Smooth muscle cell (in vitro differentiated cells): ENCODE data around the gene SPRR3. TPM values are rescaled to one million over a fixed set of nuclear protein-coding genes. Genes with fewer than 3 reads are reported as not detected.
"Not testable (repeated sequence)": the region's sequence is repeated elsewhere in the genome, so short reads cannot be mapped to it uniquely, and the experiment has no call there.

Source experiments
- DNase-seq: peaks from one replicate; lab custom pipeline; 2025; ENCODE audit not compliant: unreplicated experiment; lab: John Stamatoyannopoulos, UW
- H2AFZ ChIP-seq: fragments of 200-600 bp; sonication (generic); 2 replicates; pipeline ENCODE4 v1.6.0; 2016; ENCODE audit warnings: antibody characterized with exemption, low read depth, mild to moderate bottlenecking
- H3F3A ChIP-seq: fragments of 200-600 bp; sonication (generic); 2 replicates; pipeline ENCODE4 v1.6.0; 2017; ENCODE audit warnings: antibody characterized with exemption, low read depth
- H3K27ac ChIP-seq: fragments of 200-600 bp; sonication (generic); 2 replicates; pipeline ENCODE4 v1.5.1; 2016; ENCODE audit warnings: low read depth, mild to moderate bottlenecking
- H3K27me3 ChIP-seq: fragments of 200-600 bp; sonication (generic); 2 replicates; pipeline ENCODE4 v1.6.1; 2016; ENCODE audit warnings: low read depth, mild to moderate bottlenecking
- H3K36me3 ChIP-seq: fragments of 200-600 bp; sonication (generic); 2 replicates; pipeline ENCODE4 v1.5.1; 2016; ENCODE audit warnings: low read depth
- H3K4me1 ChIP-seq: fragments of 200-600 bp; sonication (generic); 2 replicates; pipeline ENCODE4 v1.5.1; 2016; ENCODE audit warnings: low read depth
- H3K4me2 ChIP-seq: fragments of 200-600 bp; sonication (generic); 2 replicates; pipeline ENCODE4 v1.6.0; 2016; ENCODE audit warnings: mild to moderate bottlenecking
- H3K4me3 ChIP-seq: fragments of 200-600 bp; sonication (generic); 2 replicates; pipeline ENCODE4 v1.5.1; 2016; ENCODE audit warnings: mild to moderate bottlenecking
- H3K79me2 ChIP-seq: fragments of 200-600 bp; sonication (generic); 2 replicates; pipeline ENCODE4 v1.6.0; 2016; ENCODE audit warnings: low read depth, mild to moderate bottlenecking
- H3K9ac ChIP-seq: fragments of 200-600 bp; sonication (generic); 2 replicates; pipeline ENCODE4 v1.6.0; 2016; ENCODE audit warnings: low read depth
- H3K9me3 ChIP-seq: fragments of 200-600 bp; sonication (generic); replicated peaks from 2 replicates; pipeline ENCODE4 v1.5.1; 2016; ENCODE audit warnings: low read depth
- H4K20me1 ChIP-seq: fragments of 200-600 bp; sonication (generic); 2 replicates; pipeline ENCODE4 v1.6.0; 2016; ENCODE audit warnings: low read depth
- CTCF ChIP-seq: fragments of 200-600 bp; sonication (generic); IDR thresholded peaks from 2 replicates; pipeline ENCODE4 v1.5.1; 2017; ENCODE audit warnings: borderline replicate concordance, mild to moderate bottlenecking, antibody characterized with exemption; ENCODE audit not compliant: insufficient read depth, poor library complexity, severe bottlenecking
- WGBS: methylation state at CpG from one replicate; pipeline ENCODE4 v1.1.7; 2016; ENCODE audit warnings: low lambda C conversion rate; 5-methylcytosine and 5-hydroxymethylcytosine counted together
- polyA plus RNA-seq: library from polyadenylated mRNA; unstranded; fragments of >200 nt; fragmentation: Nextera tagmentation; extraction: Ambion mirVana; gene quantifications from 2 replicates; pipeline ENCODE4 v1.2.1, GENCODE V29; 2016
- total RNA-seq: library from RNA; depleted of rRNA; stranded (reverse); fragments of >200 nt; gene quantifications from 2 replicates; pipeline ENCODE4 v1.2.3, GENCODE V29; 2014

SPRR3 gene
- total and polyA plus RNA-seq, 2 experiments from 2014 or later, result 24.9 to 107 TPM

DNA sequence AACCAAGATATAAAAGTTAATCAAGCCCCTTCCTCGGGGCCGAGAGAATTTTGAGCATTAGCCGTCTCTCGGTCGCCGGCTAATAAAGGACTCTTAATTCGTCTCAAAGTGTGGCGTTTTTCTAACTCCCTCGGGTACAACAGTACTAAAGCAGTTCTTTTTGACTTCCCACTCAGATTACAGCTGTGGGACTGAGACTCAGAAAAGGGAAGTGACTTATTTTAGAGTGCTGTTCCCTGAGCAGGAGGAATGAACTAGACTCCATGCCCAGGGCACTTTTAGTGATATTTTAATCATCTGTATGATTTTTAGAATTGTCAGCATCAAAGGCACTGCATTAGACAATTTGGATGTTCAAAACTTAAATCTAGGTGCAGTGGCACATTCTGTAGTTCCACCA, 20.8 kb downstream of the SPRR3 start:
- not testable (repeated sequence) for H3K9me3 ChIP-seq, H3K36me3 ChIP-seq, DNase-seq, H3K4me3 ChIP-seq, H2AFZ ChIP-seq, H3F3A ChIP-seq, H4K20me1 ChIP-seq, H3K27me3 ChIP-seq, H3K9ac ChIP-seq, H3K4me2 ChIP-seq, H3K79me2 ChIP-seq, H3K27ac ChIP-seq, H3K4me1 ChIP-seq
- WGBS, result 83% methylated on average over 9 of the region's 9 CpGs

GRCh38 chr1:153023109-153023508, 21.6 kb downstream of the SPRR3 start:
- Histone ChIP-seq H3K9ac (no peak overlapping the region), H2AFZ (no peak overlapping the region), H3K9me3 (no peaks in the 10 kb centered on the region), H3K36me3 (no peaks in the 10 kb centered on the region), H3K27ac (no peak overlapping the region), H3K27me3 (no peaks in the 10 kb centered on the region), H3K4me2 (no peak overlapping the region), H3K4me3 (no peak overlapping the region), H4K20me1 (no peaks in the 10 kb centered on the region), H3F3A (no peaks in the 10 kb centered on the region), H3K79me2 (no peaks in the 10 kb centered on the region), H3K4me1 (no peaks in the 10 kb centered on the region)
- no peak for TF ChIP-seq CTCF
- 72% methylated on average over 7 of the region's 7 CpGs for WGBS
- DNase-seq, result no peak

DNA sequence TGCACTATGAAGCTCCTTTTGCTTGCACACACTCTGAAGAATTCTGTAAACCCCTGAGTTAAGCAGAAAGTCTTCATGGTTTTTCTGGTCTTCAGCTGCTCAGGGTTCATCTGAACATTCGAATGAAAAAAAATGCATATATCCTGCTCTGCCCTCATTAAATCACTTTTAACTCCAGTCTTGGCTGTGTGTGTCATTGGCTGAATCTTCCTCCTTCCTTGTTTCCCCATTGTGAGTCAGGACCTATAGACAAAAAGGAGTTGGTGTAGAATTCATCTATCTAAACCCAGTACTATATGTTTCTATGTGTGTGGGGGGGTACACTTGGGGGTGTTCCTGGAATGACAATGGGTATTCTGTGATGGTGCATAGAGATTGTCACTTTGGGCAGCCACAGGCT, 22.9 kb downstream of the SPRR3 start:
- Histone ChIP-seq H4K20me1 (no peaks in the 10 kb centered on the region), H2AFZ (no peak overlapping the region), H3K27ac (no peak overlapping the region), H3K9ac (no peak overlapping the region), H3F3A (no peaks in the 10 kb centered on the region), H3K4me3 (no peak overlapping the region), H3K36me3 (no peaks in the 10 kb centered on the region), H3K9me3 (no peaks in the 10 kb centered on the region), H3K79me2 (no peaks in the 10 kb centered on the region), H3K27me3 (no peaks in the 10 kb centered on the region), H3K4me1 (no peaks in the 10 kb centered on the region), H3K4me2 (no peak overlapping the region)
- no peak for TF ChIP-seq CTCF
- WGBS, result 65% methylated on average over 1 of the region's 1 CpG
- DNase-seq, result no peak

DNA sequence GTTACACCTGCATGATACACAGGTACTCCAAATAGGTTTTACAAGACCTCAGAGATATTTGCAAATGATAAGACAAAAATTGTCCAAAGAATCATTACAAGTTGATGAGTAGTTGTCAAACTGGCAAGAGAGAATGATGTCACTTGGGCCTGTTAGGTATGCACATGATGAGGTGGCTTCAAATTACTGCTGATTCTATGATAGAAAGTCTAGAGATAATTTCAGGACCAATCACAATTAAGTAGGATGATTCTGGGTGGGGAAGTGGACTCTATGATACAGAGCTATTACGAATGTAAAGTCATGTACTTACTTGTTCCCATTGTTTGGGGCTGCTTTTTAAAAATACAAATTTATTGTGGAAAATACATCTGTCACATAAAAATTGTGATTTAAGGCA, 24.2 kb downstream of the SPRR3 start:
- Histone ChIP-seq H3K79me2 (no peaks in the 10 kb centered on the region), H3K9ac (no peak overlapping the region), H3K27me3 (no peaks in the 10 kb centered on the region), H2AFZ (no peak overlapping the region), H3K36me3 (no peaks in the 10 kb centered on the region), H3F3A (no peaks in the 10 kb centered on the region), H3K4me2 (no peak overlapping the region), H3K4me1 (no peaks in the 10 kb centered on the region), H4K20me1 (no peaks in the 10 kb centered on the region), H3K4me3 (no peak overlapping the region), H3K27ac (no peak overlapping the region), H3K9me3 (no peaks in the 10 kb centered on the region)
- no peak for DNase-seq
- no peak for TF ChIP-seq CTCF
- 83% methylated on average over 1 of the region's 1 CpG for WGBS
